SK-N-SH (cell line): Measurements from ENCODE around the gene BMP7. TPM values are rescaled to one million over a fixed set of nuclear protein-coding genes. Genes with fewer than 3 reads are reported as not detected.
A peak's percentile ranks its signal among the peaks of the same experiment; 100 is the strongest.

Source experiments
- CTCF ChIA-PET: fragments of 300-600, 350-600 bp; formaldehyde crosslinking; extraction: SDS; loops from one replicate; lab custom pipeline; 2021; lab: Yijun Ruan, JAX
- POLR2A ChIA-PET: fragments of 350-600 bp; sonication (Branson Sonifier 250); formaldehyde crosslinking; extraction: SDS; loops from one replicate; lab custom pipeline; 2020; ENCODE audit warnings: antibody characterized with exemption, inconsistent platforms; lab: Yijun Ruan, JAX
- DNase-seq: peaks from one replicate; pipeline ENCODE4 v3.0.0; 2012
- H2AFZ ChIP-seq: fragments of 200-600 bp; sonication (generic); 2 replicates; pipeline ENCODE4 v1.8.1; 2016; ENCODE audit warnings: antibody characterized with exemption, mild to moderate bottlenecking, low read depth
- H3F3A ChIP-seq: fragments of 200-600 bp; sonication (generic); replicated peaks from 2 replicates; pipeline ENCODE3; 2016; ENCODE audit warnings: antibody characterized with exemption, mild to moderate bottlenecking; ENCODE audit not compliant: insufficient read depth
- H3K27ac ChIP-seq, 2 experiments: fragments of 200-500 bp in 1 of 2; fragments of 200-600 bp in 1 of 2; sonication (Bioruptor generic) in 1 of 2; sonication (generic), shearing (Covaris generic) in 1 of 2; 2 replicates each; pipeline versions ENCODE4 v1.5.1 to v1.6.1; 2014 to 2016; ENCODE audit warnings: low read depth in 2 of 2, inconsistent platforms in 1 of 2, low read length in 1 of 2, mild to moderate bottlenecking in 1 of 2, mixed read lengths in 1 of 2
- H3K27me3 ChIP-seq: fragments of 200-600 bp; sonication (generic), shearing (Covaris generic); 2 replicates; pipeline ENCODE4 v1.6.1; 2016; ENCODE audit warnings: mixed run types; ENCODE audit not compliant: insufficient read depth
- H3K36me3 ChIP-seq, 2 experiments: fragments of 200-500 bp in 1 of 2; fragments of 200-600 bp in 1 of 2; sonication (Bioruptor generic) in 1 of 2; sonication (generic) in 1 of 2; replicated peaks in 1 of 2; 2 replicates each; pipeline versions ENCODE3 to v1.5.1; 2014 to 2016; ENCODE audit warnings: low read length in 1 of 2, mild to moderate bottlenecking in 1 of 2; ENCODE audit not compliant: insufficient read depth in 2 of 2, control insufficient read depth in 1 of 2
- H3K4me1 ChIP-seq, 2 experiments: fragments of 200-500 bp in 1 of 2; fragments of 200-600 bp in 1 of 2; sonication (Bioruptor generic) in 1 of 2; sonication (generic), shearing (Covaris generic) in 1 of 2; 2 replicates each; pipeline versions ENCODE4 v1.5.1 to v1.6.1; 2014 to 2016; ENCODE audit warnings: low read depth in 1 of 2, low read length in 1 of 2, mixed run types in 1 of 2; ENCODE audit not compliant: insufficient read depth in 2 of 2, control insufficient read depth in 1 of 2
- H3K4me2 ChIP-seq: fragments of 200-600 bp; sonication (generic), shearing (Covaris generic); 2 replicates; pipeline ENCODE4 v1.6.1; 2017; ENCODE audit warnings: mixed run types
- H3K4me3 ChIP-seq, 2 experiments: fragments of 200-500 bp in 1 of 2; fragments of 200-600 bp in 1 of 2; sonication (Bioruptor generic) in 1 of 2; sonication (generic), shearing (Covaris generic) in 1 of 2; 2 replicates each; pipeline versions ENCODE4 v1.5.1 to v1.8.1; 2014 to 2016; ENCODE audit warnings: low read depth in 2 of 2, inconsistent platforms in 1 of 2, low read length in 1 of 2, mild to moderate bottlenecking in 1 of 2, mixed read lengths in 1 of 2, moderate library complexity in 1 of 2
- H3K79me2 ChIP-seq: fragments of 200-600 bp; sonication (generic); 2 replicates; pipeline ENCODE4 v1.8.1; 2017; ENCODE audit warnings: mild to moderate bottlenecking; ENCODE audit not compliant: insufficient read depth
- H3K9ac ChIP-seq: fragments of 200-600 bp; sonication (generic); 2 replicates; pipeline ENCODE4 v1.6.1; 2017; ENCODE audit warnings: mixed run types
- H3K9me2 ChIP-seq: fragments of 200-600 bp; sonication (generic); 2 replicates; pipeline ENCODE4 v1.6.1; 2017; ENCODE audit warnings: mixed run types
- H3K9me3 ChIP-seq: fragments of 200-600 bp; sonication (generic); 2 replicates; pipeline ENCODE4 v1.6.1; 2017; ENCODE audit warnings: mixed run types, mild to moderate bottlenecking, moderate library complexity
- H4K20me1 ChIP-seq: fragments of 200-600 bp; sonication (generic); 2 replicates; pipeline ENCODE4 v1.6.1; 2017; ENCODE audit warnings: mild to moderate bottlenecking, mixed run types; ENCODE audit not compliant: insufficient read depth
- CHD2 ChIP-seq: fragments of 150-350 bp; IDR thresholded peaks from 2 replicates; pipeline ENCODE4 v1.6.1; 2018; ENCODE audit warnings: low read length; ENCODE audit not compliant: partially characterized antibody
- EZH2phosphoT487 ChIP-seq: fragments of 200-600 bp; sonication (generic); IDR thresholded peaks from 2 replicates; pipeline ENCODE4 v1.6.1; 2017; ENCODE audit warnings: low read depth, mixed run types, mild to moderate bottlenecking, antibody characterized with exemption, moderate library complexity, borderline replicate concordance
- FOSL2 ChIP-seq: IDR thresholded peaks from 2 replicates; pipeline ENCODE4 v1.4.0; 2012; ENCODE audit warnings: low read depth, mild to moderate bottlenecking, moderate library complexity, borderline replicate concordance
- FOXJ3 ChIP-seq: sonication (generic); formaldehyde crosslinking; IDR thresholded peaks from 2 replicates; pipeline ENCODE4 v1.5.1; 2020; ENCODE audit warnings: mild to moderate bottlenecking, missing genetic modification reagents
- FOXM1 ChIP-seq: IDR thresholded peaks from 2 replicates; pipeline ENCODE4 v1.4.0; 2012; ENCODE audit warnings: low read depth, mild to moderate bottlenecking
- GABPA ChIP-seq: IDR thresholded peaks from 2 replicates; pipeline ENCODE4 v1.4.0; 2012; ENCODE audit warnings: low read depth, mild to moderate bottlenecking
- GATA2 ChIP-seq: sonication (generic); formaldehyde crosslinking; IDR thresholded peaks from 2 replicates; pipeline ENCODE4 v1.5.0; 2020; ENCODE audit warnings: mild to moderate bottlenecking, missing genetic modification reagents
- JUND ChIP-seq: IDR thresholded peaks from 2 replicates; pipeline ENCODE4 v1.4.0; 2012
- MAX ChIP-seq: IDR thresholded peaks from 2 replicates; pipeline ENCODE4 v1.4.0; 2012; ENCODE audit warnings: low read depth
- NFIC ChIP-seq: IDR thresholded peaks from 2 replicates; pipeline ENCODE4 v1.4.0; 2012; ENCODE audit warnings: borderline replicate concordance
- NRF1 ChIP-seq: IDR thresholded peaks from 2 replicates; pipeline ENCODE4 v1.6.1; 2012; ENCODE audit warnings: low read depth, mild to moderate bottlenecking, low read length
- POLR2AphosphoS5 ChIP-seq: IDR thresholded peaks from 2 replicates; pipeline ENCODE4 v1.6.1; 2012; ENCODE audit warnings: low read depth, low read length
- RAD21 ChIP-seq: IDR thresholded peaks from 2 replicates; pipeline ENCODE4 v1.6.1; 2012; ENCODE audit warnings: mild to moderate bottlenecking, low read length
- RFX5 ChIP-seq: IDR thresholded peaks from 2 replicates; pipeline ENCODE4 v1.6.1; 2012; ENCODE audit warnings: mild to moderate bottlenecking, improper control_type of control experiment, low read length
- RXRA ChIP-seq: IDR thresholded peaks from 2 replicates; pipeline ENCODE4 v1.4.0; 2012; ENCODE audit warnings: low read depth, mild to moderate bottlenecking, borderline replicate concordance
- SIN3A ChIP-seq: IDR thresholded peaks from 2 replicates; pipeline ENCODE4 v1.6.1; 2012; ENCODE audit warnings: low read depth, mild to moderate bottlenecking, low read length, moderate library complexity, borderline replicate concordance
- SMC3 ChIP-seq: IDR thresholded peaks from 2 replicates; pipeline ENCODE4 v1.6.1; 2012; ENCODE audit warnings: low read depth, low read length, improper control_type of control experiment
- TAF1 ChIP-seq: IDR thresholded peaks from 2 replicates; pipeline ENCODE4 v1.6.1; 2012; ENCODE audit warnings: low read depth, mild to moderate bottlenecking, low read length, moderate library complexity, borderline replicate concordance
- TEAD4 ChIP-seq: IDR thresholded peaks from 2 replicates; pipeline ENCODE4 v1.4.0; 2012; ENCODE audit warnings: mild to moderate bottlenecking, borderline replicate concordance; ENCODE audit not compliant: insufficient read depth
- WGBS: methylation state at CpG from one replicate; pipeline ENCODE4 v1.1.6; 2017; ENCODE audit warnings: low lambda C conversion rate; 5-methylcytosine and 5-hydroxymethylcytosine counted together
- polyA plus RNA-seq, 3 experiments: library from polyadenylated mRNA; depleted of rRNA; stranded (reverse); fragments of >200 nt; gene quantifications; 2 replicates each; pipeline ENCODE4 v1.2.3, GENCODE V29; 2012
- TF ChIP-seq, protein P1 (sequence below): fragments of 150-350 bp; IDR thresholded peaks from 2 replicates; pipeline ENCODE4 v1.6.1; 2017; ENCODE audit warnings: antibody characterized with exemption, low read length, low read depth, borderline replicate concordance

Gene BMP7
- polyA plus RNA-seq, 1 of the 3 experiments (the other 2 are of a cell fraction) = not detected

- no peak for DNase-seq
- no peaks in the 10 kb centered on the region for H3K9me3 ChIP-seq
- POLR2A ChIA-PET = no interaction called here
- no peaks in the 10 kb centered on the region for H3K9me2 ChIP-seq
- TF ChIP-seq EZH2phosphoT487 (no peak), FOXJ3 (CRISPR knock-in tag) (no peak), SMC3 (no peak), RFX5 (no peak), POLR2AphosphoS5 (no peak), RXRA (no peak), CHD2 (no peak), NFIC (no peak), MAX (no peak), JUND (no peak)
- no peak overlapping the region for H3K4me3 ChIP-seq
- no peaks in the 10 kb centered on the region for H3K79me2 ChIP-seq
- H3K4me2 ChIP-seq = no peak overlapping the region
- peaks cover 0 to 14% of the 10 kb centered on the region in 2 experiments; a peak in 1 of 4 replicates for H3K4me1 ChIP-seq
- H4K20me1 ChIP-seq = no peaks in the 10 kb centered on the region
- WGBS = 9% methylated on average over 2 of the region's 2 CpGs
- H3K36me3 ChIP-seq = no peaks in the 10 kb centered on the region
- H3K9ac ChIP-seq = no peak overlapping the region
- CTCF ChIA-PET = no interaction called here
- no peaks in the 10 kb centered on the region for H3F3A ChIP-seq
- H2AFZ ChIP-seq = no peak overlapping the region
- no peaks in the 10 kb centered on the region for H3K27me3 ChIP-seq
- H3K27ac ChIP-seq = no peak overlapping the region
These were observed 63.2 kb downstream of the BMP7 start for GRCh38 chr20:57203204-57203603.

DNA sequence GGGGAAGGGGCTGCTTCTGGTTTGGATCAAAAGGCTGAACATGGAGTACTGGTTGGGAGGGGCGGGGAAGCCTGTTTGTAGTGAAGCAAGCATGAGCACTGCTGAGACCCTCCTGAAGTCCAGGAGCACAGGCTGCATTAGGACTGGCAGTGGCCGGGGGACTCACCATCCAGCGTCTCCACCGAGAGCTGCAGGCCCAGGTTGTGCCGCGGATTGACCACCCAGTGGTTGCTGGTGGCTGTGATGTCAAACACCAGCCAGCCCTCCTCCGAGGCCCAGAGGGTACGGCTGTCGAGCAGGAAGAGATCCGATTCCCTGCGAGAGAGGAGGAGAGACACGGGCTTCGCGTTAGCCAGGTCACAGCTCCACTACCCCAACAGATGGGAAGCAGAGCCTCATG is 64.1 kb downstream of the BMP7 start:
- Histone ChIP-seq H3K4me3 (no peak overlapping the region), H3K9me3 (no peaks in the 10 kb centered on the region), H3K36me3 (no peaks in the 10 kb centered on the region), H3F3A (no peaks in the 10 kb centered on the region), H3K9me2 (no peaks in the 10 kb centered on the region), H3K79me2 (no peaks in the 10 kb centered on the region), H3K4me1 (peaks cover 0 to 14% of the 10 kb centered on the region in 2 experiments; a peak in 1 of 4 replicates), H2AFZ (no peak overlapping the region), H3K4me2 (no peak overlapping the region), H3K27ac (no peak overlapping the region), H4K20me1 (no peaks in the 10 kb centered on the region), H3K9ac (no peak overlapping the region), H3K27me3 (no peaks in the 10 kb centered on the region)
- CTCF ChIA-PET = no interaction called here
- TF ChIP-seq TAF1 = no peak
- 70% methylated on average over 11 of the region's 14 CpGs for WGBS
- POLR2A ChIA-PET = no interaction called here
- no peak for DNase-seq

DNA sequence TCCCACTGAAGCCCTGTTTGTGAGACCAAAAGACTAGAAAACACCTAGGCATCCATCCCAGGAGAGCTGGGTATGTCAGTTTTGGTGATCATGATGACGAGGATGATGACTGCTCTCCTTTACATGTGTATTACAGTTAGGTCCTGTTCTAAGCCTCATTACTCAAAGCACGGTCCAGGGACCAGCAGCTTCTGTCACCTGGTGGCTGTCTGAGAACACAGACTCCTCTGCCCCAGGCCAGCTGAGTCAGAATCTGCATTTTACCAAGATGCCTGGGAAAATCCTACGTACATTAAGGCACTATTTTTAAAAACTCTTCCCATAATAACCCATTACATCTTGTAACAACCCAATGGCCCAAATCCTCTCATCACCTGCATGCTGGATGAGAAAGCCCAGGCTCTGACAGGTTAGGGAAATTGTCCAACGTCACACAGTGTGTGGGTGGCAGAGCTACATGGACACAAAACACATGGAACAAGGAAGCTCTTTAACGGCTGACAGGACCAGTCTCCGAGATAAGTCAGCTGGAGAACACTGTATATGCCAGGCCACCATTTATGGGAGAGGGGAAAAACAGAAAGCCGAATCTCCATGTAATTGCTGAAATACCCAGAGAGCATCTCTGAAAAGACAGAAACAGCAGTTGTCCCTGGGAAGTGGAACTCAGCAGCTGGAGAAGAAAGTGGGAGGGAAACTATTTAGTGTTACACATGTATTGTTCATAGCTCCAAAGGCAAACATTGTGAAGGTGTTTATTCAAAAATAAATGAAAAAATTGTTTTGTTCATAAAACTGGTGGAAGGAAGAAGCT is 65.4 kb downstream of the BMP7 start:
- Histone ChIP-seq H3K79me2 (no peaks in the 10 kb centered on the region), H3K27me3 (no peaks in the 10 kb centered on the region), H3K4me3 (no peak overlapping the region), H3K9me2 (no peaks in the 10 kb centered on the region), H2AFZ (no peak overlapping the region), H4K20me1 (no peaks in the 10 kb centered on the region), H3K36me3 (no peaks in the 10 kb centered on the region), H3K4me2 (no peak overlapping the region), H3K4me1 (peaks cover 0 to 14% of the 10 kb centered on the region in 2 experiments; a peak in 1 of 4 replicates), H3K27ac (peak overlapping the region in 1 of 2 experiments; percentile 39; a peak in 2 of 4 replicates), H3K9me3 (no peaks in the 10 kb centered on the region), H3F3A (no peaks in the 10 kb centered on the region), H3K9ac (no peak overlapping the region)
- TF ChIP-seq FOXM1 = no peak
- no peak for TF ChIP-seq FOSL2
- TF ChIP-seq FOXJ3 (CRISPR knock-in tag) = no peak
- no peak for TF ChIP-seq GATA2 (CRISPR knock-in tag)
- TF ChIP-seq EZH2phosphoT487 = no peak
- TF ChIP-seq, protein P1, sequence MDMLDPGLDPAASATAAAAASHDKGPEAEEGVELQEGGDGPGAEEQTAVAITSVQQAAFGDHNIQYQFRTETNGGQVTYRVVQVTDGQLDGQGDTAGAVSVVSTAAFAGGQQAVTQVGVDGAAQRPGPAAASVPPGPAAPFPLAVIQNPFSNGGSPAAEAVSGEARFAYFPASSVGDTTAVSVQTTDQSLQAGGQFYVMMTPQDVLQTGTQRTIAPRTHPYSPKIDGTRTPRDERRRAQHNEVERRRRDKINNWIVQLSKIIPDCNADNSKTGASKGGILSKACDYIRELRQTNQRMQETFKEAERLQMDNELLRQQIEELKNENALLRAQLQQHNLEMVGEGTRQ = no peak
- TF ChIP-seq NFIC = no peak
- TF ChIP-seq MAX = no peak
- no peak for TF ChIP-seq TEAD4
- no peak for TF ChIP-seq SIN3A
- no peak for TF ChIP-seq RXRA
- no peak for TF ChIP-seq NRF1
- no peak for TF ChIP-seq POLR2AphosphoS5
- no peak for TF ChIP-seq RAD21
- TF ChIP-seq GABPA = no peak
- ChIA-PET POLR2A (interaction anchor here (0.6 kb wide), 1 partner anchor 44 kb away, joined by 4 read pairs; no protein-coding TSS in a partner anchor), CTCF (interaction anchor here (0.7 to 1.6 kb wide), 5 partner anchors 13 to 145 kb away, joined by 3 to 6 read pairs (median 3); no protein-coding TSS in a partner anchor)
- DNase-seq = peak; percentile 42
- 20% methylated on average over 7 of the region's 7 CpGs for WGBS
